Upper lobe of left lung (tissue), 4 donors: ENCODE data around the gene STRBP.

Experiments
- CTCF ChIP-seq, 6 experiments: fragments of 450-650 bp in 4 of 6; fragments of 200-600 bp in 2 of 6; sonication (generic) in 2 of 6; IDR thresholded peaks; one replicate each; pipeline ENCODE4 v1.5.1; 2016 to 2019; ENCODE audit warnings: antibody characterized with exemption in 6 of 6
- POLR2A ChIP-seq, 4 donors: fragments of 450-650 bp; IDR thresholded peaks; one replicate each; pipeline ENCODE4 v1.5.1; 2016 to 2017; ENCODE audit warnings: antibody characterized with exemption in 4 of 4, mild to moderate bottlenecking in 2 of 4
- POLR2AphosphoS5 ChIP-seq, 2 donors: sonication (generic); formaldehyde crosslinking; IDR thresholded peaks; one replicate each; pipeline ENCODE4 v1.5.1; 2017; ENCODE audit warnings: antibody characterized with exemption in 2 of 2

- TF ChIP-seq CTCF (IDR thresholded peaks at IDR 0.05) (no peak), POLR2AphosphoS5 (IDR thresholded peaks at IDR 0.05) (no peak), POLR2A (IDR thresholded peaks at IDR 0.05) (no peak)
These were observed 19.8 kb downstream of the STRBP start for GRCh38 chr9:123248630-123249029.
